Activated T-helper 1 cell treated with anti-CD3 and anti-CD28 coated beads, Interleukin-12 subunit alpha, Interleukin-12 subunit beta, Interleukin-2, Interleukin-4 antibody, amounts not matched to agents 30 ng/mL and 10 ng/mL and 1 ng/mL, durations not matched to agents 14 hours and 24 hours and 36 hours (primary cell): ENCODE measurements around the gene NFX1. TPM values are rescaled to one million over a fixed set of nuclear protein-coding genes. Genes with fewer than 3 reads are reported as not detected.
"Not testable (repeated sequence)": the region's sequence is repeated elsewhere in the genome, so short reads cannot be mapped to it uniquely, and the experiment has no call there.

Experiments used
- DNase-seq: peaks from one replicate; pipeline ENCODE4 v3.0.0; 2021; ENCODE audit warnings: low spot score
- H3K27ac Mint-ChIP-seq: one replicate; pipeline ENCODE4 v1.8.0; 2021; ENCODE audit warnings: mild to moderate bottlenecking, mixed read lengths
- H3K27me3 Mint-ChIP-seq: one replicate; pipeline ENCODE4 v1.8.0; 2022; ENCODE audit warnings: mild to moderate bottlenecking, moderate library complexity, mixed read lengths; ENCODE audit not compliant: insufficient read depth
- H3K36me3 Mint-ChIP-seq: one replicate; pipeline ENCODE4 v1.8.0; 2021; ENCODE audit warnings: low read depth, mixed read lengths
- H3K4me1 Mint-ChIP-seq: one replicate; pipeline ENCODE4 v1.8.0; 2021; ENCODE audit warnings: low read depth, mixed read lengths
- H3K4me3 Mint-ChIP-seq: one replicate; pipeline ENCODE4 v1.8.0; 2021; ENCODE audit warnings: mild to moderate bottlenecking, moderate library complexity, mixed read lengths
- H3K9me3 Mint-ChIP-seq: one replicate; pipeline ENCODE4 v1.8.0; 2021; ENCODE audit warnings: mixed read lengths
- intact Hi-C: fragments of 100-400 bp; cut with micrococcal nuclease; formaldehyde crosslinking; loops from one replicate; pipeline ENCODE4 v1.15.1; 2024
- total RNA-seq: library from RNA; stranded (reverse); gene quantifications from 2 replicates; pipeline ENCODE4 v1.2.3, GENCODE V29; 2022

Gene NFX1
- total RNA-seq, 1 donor from 2014 or later = 37.6 TPM

DNA sequence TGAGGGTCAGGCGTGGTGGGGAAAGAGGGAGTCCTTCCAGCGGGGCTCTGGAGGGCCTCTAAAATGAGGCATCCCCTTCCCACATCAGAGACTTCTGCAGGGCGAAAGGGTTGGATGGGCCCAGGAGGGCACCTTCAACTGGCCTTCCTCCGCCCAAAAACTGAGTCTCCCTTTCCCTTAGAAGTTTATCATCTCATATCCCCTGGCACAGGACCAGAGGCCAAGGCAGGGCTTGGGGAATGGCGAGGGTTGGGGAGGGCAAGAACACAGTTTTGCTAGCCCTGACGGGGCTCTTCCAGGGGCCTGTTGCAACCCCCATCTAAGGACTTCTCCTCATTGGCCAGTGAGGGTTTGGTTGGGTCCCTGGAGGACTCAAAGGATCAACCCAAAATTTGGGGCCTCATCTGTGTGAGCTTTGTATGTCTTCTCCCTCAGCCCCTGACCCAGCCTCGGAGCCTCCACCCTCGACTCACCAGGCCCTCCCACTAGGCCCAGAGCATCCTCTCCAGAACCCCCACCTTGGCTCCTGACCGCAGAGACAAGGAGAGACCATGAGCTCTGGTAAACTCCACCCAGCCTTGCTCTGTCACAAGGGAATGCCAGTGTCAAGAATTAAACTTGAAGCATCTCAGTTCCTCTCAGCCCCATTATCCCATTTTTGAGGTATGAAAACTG is 87.9 kb downstream of the NFX1 start:
- Mint-ChIP-seq H3K27me3 (no peaks in the 10 kb centered on the region), H3K9me3 (no peaks in the 10 kb centered on the region), H3K27ac (no peak overlapping the region), H3K4me3 (no peak overlapping the region), H3K4me1 (peaks cover 14% of the 10 kb centered on the region), H3K36me3 (peaks cover 3% of the 10 kb centered on the region)
- intact Hi-C loops = no loop called here
- no peak for DNase-seq

- peaks cover 2% of the 10 kb centered on the region for H3K36me3 Mint-ChIP-seq
- no peak for DNase-seq
- no peak overlapping the region for H3K27ac Mint-ChIP-seq
- H3K4me1 Mint-ChIP-seq = peaks cover 11% of the 10 kb centered on the region
- H3K4me3 Mint-ChIP-seq = no peak overlapping the region
- no peaks in the 10 kb centered on the region for H3K27me3 Mint-ChIP-seq
- intact Hi-C loops = no loop called here
- no peaks in the 10 kb centered on the region for H3K9me3 Mint-ChIP-seq
Measured at GRCh38 chr9:33379666-33380389, 89.5 kb downstream of the NFX1 start.

DNA sequence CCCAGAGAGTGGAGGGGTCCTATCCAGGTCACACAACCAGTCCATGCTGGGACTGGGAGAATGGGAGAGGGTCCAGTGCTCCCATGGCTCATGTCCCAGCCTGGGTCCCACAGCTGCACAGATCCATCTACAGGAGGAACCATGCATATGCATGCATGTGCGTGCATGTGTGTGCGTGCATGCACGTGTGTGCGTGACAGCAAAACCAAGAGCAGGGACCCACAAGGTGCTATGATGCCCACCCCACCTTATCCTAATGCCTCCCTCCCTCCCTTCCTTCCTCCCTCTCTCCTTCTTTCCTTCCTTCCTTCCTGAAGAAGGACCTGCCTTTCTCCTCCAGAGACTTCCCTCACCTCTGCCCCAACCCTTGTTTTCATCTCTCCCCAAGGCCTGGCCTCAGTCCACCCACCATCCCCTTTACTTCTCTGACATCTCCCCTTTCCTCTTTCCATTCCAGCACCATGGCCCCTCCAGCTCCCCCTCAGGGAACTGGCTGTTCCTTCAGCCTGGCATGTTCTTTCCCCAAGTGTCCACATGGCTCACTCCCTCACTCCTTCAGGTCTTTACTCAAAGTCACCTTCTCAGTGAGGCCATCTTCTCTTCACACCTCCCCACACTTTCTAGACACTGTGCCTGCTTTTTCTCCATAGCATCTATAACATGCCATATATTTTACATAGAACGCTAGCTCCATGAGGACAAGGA is 90.2 kb downstream of the NFX1 start:
- intact Hi-C loops = no loop called here
- Mint-ChIP-seq H3K4me3 (no peak overlapping the region), H3K27ac (no peak overlapping the region)

DNA sequence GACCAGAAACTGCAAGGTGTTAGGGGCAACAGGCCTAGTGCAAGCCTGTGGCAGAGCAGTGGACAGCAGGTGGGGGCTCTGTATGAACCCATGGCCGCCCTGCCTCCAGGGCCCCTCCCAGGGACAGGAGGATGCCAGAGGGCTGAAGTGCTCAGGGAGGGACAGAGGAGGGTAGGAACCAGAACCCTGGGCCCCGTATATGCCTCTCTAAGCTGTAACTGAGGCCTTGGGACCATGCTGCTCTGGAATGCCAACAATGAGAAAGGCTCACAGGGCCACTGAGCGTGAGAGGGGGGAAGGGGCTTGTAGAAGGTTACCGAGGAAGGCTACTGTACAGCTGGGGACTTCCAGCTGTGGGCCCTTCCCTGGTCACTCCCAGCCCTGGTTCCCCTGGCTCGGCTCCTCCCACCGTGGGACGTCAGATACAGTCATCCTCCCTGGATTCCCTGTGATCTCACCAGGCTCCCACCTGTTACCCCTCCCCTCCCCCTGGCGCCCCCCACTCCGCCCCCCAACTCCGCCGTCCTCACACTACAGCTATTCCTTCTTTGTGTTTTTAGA is 91.0 kb downstream of the NFX1 start:
- Mint-ChIP-seq H3K27ac (no peak overlapping the region), H3K9me3 (no peaks in the 10 kb centered on the region)

More for the DNA sequence above, 90.2 kb downstream of the NFX1 start:
- H3K4me1 Mint-ChIP-seq = peaks cover 6% of the 10 kb centered on the region
- H3K36me3 Mint-ChIP-seq = peaks cover 2% of the 10 kb centered on the region
- DNase-seq = no peak
- H3K27me3 Mint-ChIP-seq = no peaks in the 10 kb centered on the region
- no peaks in the 10 kb centered on the region for H3K9me3 Mint-ChIP-seq

GRCh38 chr9:33382397-33382796 is 92.1 kb downstream of the NFX1 start:
- H3K36me3 Mint-ChIP-seq, H3K4me1 Mint-ChIP-seq, H3K27ac Mint-ChIP-seq, intact Hi-C loops, H3K9me3 Mint-ChIP-seq, H3K4me3 Mint-ChIP-seq, DNase-seq, H3K27me3 Mint-ChIP-seq: not testable (repeated sequence)

More for the DNA sequence above, 91.0 kb downstream of the NFX1 start:
- intact Hi-C loops = no loop called here
- no peak overlapping the region for H3K4me3 Mint-ChIP-seq
- peaks cover 2% of the 10 kb centered on the region for H3K36me3 Mint-ChIP-seq
- no peak for DNase-seq
- no peaks in the 10 kb centered on the region for H3K4me1 Mint-ChIP-seq
- H3K27me3 Mint-ChIP-seq = no peaks in the 10 kb centered on the region

DNA sequence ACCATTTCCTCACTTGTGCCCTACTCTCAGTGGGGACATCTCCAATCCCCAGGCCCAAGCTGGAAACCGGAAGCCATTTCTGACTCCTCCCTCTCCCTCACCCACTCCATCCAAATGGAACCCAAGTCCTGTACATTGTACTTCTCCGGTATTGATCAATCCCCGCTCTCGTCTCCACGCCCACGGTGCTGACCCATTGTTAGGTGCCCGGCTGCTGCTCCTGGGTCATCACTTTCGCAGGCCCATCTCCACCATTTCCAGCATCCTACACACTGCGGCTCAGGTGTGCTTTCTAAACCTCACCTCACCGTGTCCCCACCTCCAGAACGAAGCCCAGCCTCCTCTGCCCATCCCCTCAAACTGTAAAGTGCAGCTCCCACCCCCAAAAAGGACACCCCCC is 93.1 kb downstream of the NFX1 start:
- H3K9me3 Mint-ChIP-seq, intact Hi-C loops, H3K27me3 Mint-ChIP-seq, H3K4me3 Mint-ChIP-seq, H3K27ac Mint-ChIP-seq, H3K4me1 Mint-ChIP-seq, DNase-seq, H3K36me3 Mint-ChIP-seq: not testable (repeated sequence)

GRCh38 chr9:33385536-33385935 is 95.2 kb downstream of the NFX1 start:
- DNase-seq, intact Hi-C loops, H3K27me3 Mint-ChIP-seq, H3K4me1 Mint-ChIP-seq, H3K4me3 Mint-ChIP-seq, H3K36me3 Mint-ChIP-seq, H3K9me3 Mint-ChIP-seq, H3K27ac Mint-ChIP-seq: not testable (repeated sequence)

- H3K9me3 Mint-ChIP-seq, DNase-seq, intact Hi-C loops, H3K4me1 Mint-ChIP-seq, H3K27me3 Mint-ChIP-seq, H3K36me3 Mint-ChIP-seq, H3K27ac Mint-ChIP-seq, H3K4me3 Mint-ChIP-seq: not testable (repeated sequence)
Measured at GRCh38 chr9:33385979-33386640, 95.8 kb downstream of the NFX1 start.

GRCh38 chr9:33386641-33386996 is 96.3 kb downstream of the NFX1 start:
- H3K36me3 Mint-ChIP-seq, H3K4me3 Mint-ChIP-seq, H3K4me1 Mint-ChIP-seq, intact Hi-C loops, H3K9me3 Mint-ChIP-seq, DNase-seq, H3K27me3 Mint-ChIP-seq, H3K27ac Mint-ChIP-seq: not testable (repeated sequence)

GRCh38 chr9:33386998-33387397 is 96.7 kb downstream of the NFX1 start:
- intact Hi-C loops, H3K9me3 Mint-ChIP-seq, DNase-seq, H3K4me1 Mint-ChIP-seq, H3K4me3 Mint-ChIP-seq, H3K36me3 Mint-ChIP-seq, H3K27ac Mint-ChIP-seq, H3K27me3 Mint-ChIP-seq: not testable (repeated sequence)

- Mint-ChIP-seq H3K9me3 (no peaks in the 10 kb centered on the region), H3K36me3 (no peaks in the 10 kb centered on the region), H3K4me3 (no peak overlapping the region), H3K4me1 (no peaks in the 10 kb centered on the region), H3K27ac (no peak overlapping the region), H3K27me3 (peaks cover 2% of the 10 kb centered on the region)
- no peak for DNase-seq
- intact Hi-C loops = no loop called here
Measured at GRCh38 chr9:33388110-33388994, 98.0 kb downstream of the NFX1 start.

DNA sequence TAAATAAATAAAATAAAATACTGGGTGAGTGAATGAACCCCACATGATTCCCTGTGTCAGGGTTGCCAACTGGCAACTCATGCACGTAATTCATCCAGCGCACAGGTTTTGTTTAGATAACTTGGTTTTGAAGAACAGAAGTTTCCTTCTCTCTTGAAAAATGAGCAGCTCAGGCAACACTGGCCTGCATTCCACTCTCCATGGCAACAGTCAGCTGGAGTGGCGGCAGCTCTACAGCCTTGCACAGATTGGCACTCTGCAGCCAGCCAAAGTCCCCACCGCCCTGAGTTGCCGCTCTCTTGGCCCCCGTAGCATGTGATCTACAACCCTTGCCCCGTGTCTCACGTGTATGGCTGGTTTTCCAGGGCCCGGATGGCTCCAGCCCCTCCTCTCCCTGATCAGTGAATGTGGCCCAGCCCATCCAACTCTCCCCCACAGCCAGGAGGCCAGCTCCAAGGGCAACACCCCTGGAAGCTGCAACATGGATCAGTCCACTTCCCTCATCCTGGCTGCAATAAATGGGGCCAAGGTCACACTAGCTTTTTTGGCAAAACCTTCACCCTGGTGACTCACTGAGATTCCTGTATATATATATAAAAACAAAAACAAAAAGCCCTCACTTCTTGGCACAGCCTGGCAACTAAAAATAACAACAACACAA is 100.9 kb downstream of the NFX1 start:
- H3K4me3 Mint-ChIP-seq, H3K4me1 Mint-ChIP-seq, H3K27me3 Mint-ChIP-seq, H3K27ac Mint-ChIP-seq, intact Hi-C loops, H3K36me3 Mint-ChIP-seq, H3K9me3 Mint-ChIP-seq, DNase-seq: not testable (repeated sequence)
